NT2/D1 (cell line): Measurements from ENCODE around the gene PLEKHG1.

Experiments
- SUZ12 ChIP-seq: IDR thresholded peaks from 2 replicates; pipeline ENCODE4 v1.6.1; 2011; ENCODE audit not compliant: insufficient read length, insufficient read depth; ENCODE audit errors: extremely low read depth
- YY1 ChIP-seq: IDR thresholded peaks from 2 replicates; pipeline ENCODE4 v1.6.1; 2011; ENCODE audit not compliant: insufficient read length, insufficient read depth
- ZNF274 ChIP-seq: IDR thresholded peaks from 2 replicates; pipeline ENCODE4 v1.6.1; 2011; ENCODE audit warnings: mild to moderate bottlenecking, low read depth, low read length

- no peak for TF ChIP-seq YY1
- no peak for TF ChIP-seq ZNF274
- TF ChIP-seq SUZ12, result no peak
These were observed at the start of gene PLEKHG1 for GRCh38 chr6:150599199-150600009.
